ENCODE data around the gene ADGRD2. TPM values are rescaled to one million over a fixed set of nuclear protein-coding genes. Genes with fewer than 3 reads are reported as not detected.

Gene ADGRD2
- total and polyA plus RNA-seq, 10 donors, result 0.15 to 0.50 (median 0.25) TPM; not detected in 5

- Histone ChIP-seq H3K4me3 (peak within 1 kb of the TSS; percentile 71 to 97 (median 90)), H3K27ac (peak within 1 kb of the TSS in 7 of 8 donors; percentile 23 to 84 (median 64)), H3K4me1 (peaks cover 18 to 67% (median 38%) of the 10 kb centered on the region in 6 donors), H3K9me3 (peaks cover 0 to 5% (median 0%) of the 10 kb centered on the region in 8 donors), H3K36me3 (peaks cover 0 to 43% (median 38%) of the 10 kb centered on the region in 6 donors), H3K27me3 (replicated peaks in 1 of 7) (no peaks in the 10 kb centered on the region)
- 5 to 7% (median 6%) methylated on average over 37 to 41 of the region's 41 CpGs for WGBS, 5 donors
- DNase-seq, result peak; percentile 98
- intact Hi-C loops (cut with DNase I; ENCODE audit: low total_unique reads), result no loop called here
- peak in 2 of 3 donors; percentile 14 to 19 for TF ChIP-seq POLR2A (IDR thresholded peaks at IDR 0.05)
- peak; percentile 68 to 95 (median 89) for TF ChIP-seq CTCF (IDR thresholded peaks at IDR 0.05 in 8 of 11, conservative IDR thresholded peaks at IDR 0.05 in 3 of 11)
- TF ChIP-seq POLR2AphosphoS5 (IDR thresholded peaks at IDR 0.05), result peak; percentile 88 to 93 (median 92)
Measured at GRCh38 chr9:124415102-124415851, 35.0 kb upstream of the ADGRD2 start, which contains the start of gene PSMB7. Gene PSMB7, minus strand, starts transcription at chr9:124415442. Its CDS starts 17 bp downstream, at chr9:124415425.

- intact Hi-C loops (cut with DNase I; ENCODE audit: low total_unique reads), result no loop called here
- H3K27ac ChIP-seq, result peak overlapping the region in 5 of 8 donors; percentile 60 to 84 (median 76)
- H3K4me1 ChIP-seq, result peaks cover 18 to 63% (median 38%) of the 10 kb centered on the region in 6 donors
- no peaks in the 10 kb centered on the region for H3K27me3 ChIP-seq (replicated peaks in 1 of 7)
- 81 to 87% (median 85%) methylated on average over 17 of the region's 17 CpGs for WGBS, 5 donors
- no peak for TF ChIP-seq POLR2A (IDR thresholded peaks at IDR 0.05)
- no peak for TF ChIP-seq CTCF (IDR thresholded peaks at IDR 0.05 in 8 of 11, conservative IDR thresholded peaks at IDR 0.05 in 3 of 11)
- TF ChIP-seq POLR2AphosphoS5 (IDR thresholded peaks at IDR 0.05), result no peak
- H3K9me3 ChIP-seq, result peaks cover 0 to 5% (median 0%) of the 10 kb centered on the region in 8 donors
- peaks cover 0 to 36% (median 31%) of the 10 kb centered on the region in 6 donors for H3K36me3 ChIP-seq
- no peak for DNase-seq
- H3K4me3 ChIP-seq, result peak overlapping the region in 5 of 8 donors; percentile 89 to 97 (median 91)
Measured at GRCh38 chr9:124415852-124416484, 34.3 kb upstream of the ADGRD2 start.

DNA sequence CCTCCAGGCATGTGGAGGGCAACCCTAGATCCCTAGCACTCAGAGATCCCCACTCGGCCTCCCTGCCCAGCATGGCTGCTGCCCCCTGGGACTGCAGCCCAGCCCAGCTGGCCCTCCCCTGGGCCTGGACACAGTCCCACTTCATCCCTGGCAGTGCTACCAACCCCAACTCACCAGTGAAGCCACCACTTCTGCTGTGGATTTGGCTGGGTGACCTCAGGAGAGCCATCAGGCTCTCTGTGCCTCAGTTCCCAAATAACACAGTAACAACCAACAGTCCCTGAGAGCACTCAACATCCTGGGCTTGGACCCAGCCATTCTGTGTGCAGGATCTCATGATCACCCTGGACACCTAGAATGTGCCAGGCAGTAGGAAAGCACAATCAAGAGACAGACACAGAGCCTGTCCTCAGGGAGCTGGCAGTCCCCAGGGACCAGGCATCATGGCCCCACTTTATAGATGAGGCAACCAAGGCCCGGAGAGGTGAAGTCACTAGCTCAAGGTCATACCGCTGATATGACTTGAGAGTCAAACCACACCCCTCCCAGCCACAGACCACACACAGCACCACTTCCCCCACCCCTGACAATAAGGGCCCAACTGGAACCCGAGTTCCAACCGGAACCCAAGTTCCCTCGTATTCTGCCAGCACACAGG lies 30.3 kb upstream of the ADGRD2 start:
- no peak for DNase-seq
- no peaks in the 10 kb centered on the region for H3K36me3 ChIP-seq
- peaks cover 3 to 25% (median 18%) of the 10 kb centered on the region in 6 donors for H3K4me1 ChIP-seq
- peak overlapping the region in 4 of 8 donors; percentile 40 to 51 (median 48) for H3K27ac ChIP-seq
- peak in 4 of 11 experiments; percentile 2 to 30 (median 19) for TF ChIP-seq CTCF (IDR thresholded peaks at IDR 0.05 in 8 of 11, conservative IDR thresholded peaks at IDR 0.05 in 3 of 11)
- TF ChIP-seq POLR2AphosphoS5 (IDR thresholded peaks at IDR 0.05), result peak in 1 of 3 donors; percentile 27
- TF ChIP-seq POLR2A (IDR thresholded peaks at IDR 0.05), result no peak
- WGBS, 5 donors, result 36 to 58% (median 52%) methylated on average over 3 to 6 of the region's 6 CpGs
- no peak overlapping the region for H3K4me3 ChIP-seq
- H3K9me3 ChIP-seq, result peaks cover 0 to 5% (median 0%) of the 10 kb centered on the region in 8 donors
- intact Hi-C loops (cut with DNase I; ENCODE audit: low total_unique reads), result loop anchor here (5.0 to 10.0 kb wide), 2 partner anchors 75 to 117 kb away; no protein-coding TSS in a partner anchor
- H3K27me3 ChIP-seq (replicated peaks in 1 of 7), result no peaks in the 10 kb centered on the region
